Hypothalamus (tissue), 51 donors: ENCODE measurements around the gene B4GALT2.

Experiments
- DNase-seq, 51 donors: peaks; one replicate each; lab custom pipeline; 2025; lab: John Stamatoyannopoulos, UW

The B4GALT2 gene

GRCh38 chr1:43997295-43997999 is 18.4 kb downstream of the B4GALT2 start:
- DNase-seq: no peak

- DNase-seq: no peak
Observed at GRCh38 chr1:43998000-43998378, 19.0 kb downstream of the B4GALT2 start.

GRCh38 chr1:43999455-43999854 is 20.4 kb downstream of the B4GALT2 start:
- peak in 17 of 51 donors; percentile 10 to 47 (median 27) for DNase-seq

- no peak for DNase-seq
Observed at GRCh38 chr1:44000122-44000665, 21.2 kb downstream of the B4GALT2 start.

- DNase-seq: no peak
Observed at GRCh38 chr1:44002165-44002564, 23.2 kb downstream of the B4GALT2 start.

- no peak for DNase-seq
Observed at GRCh38 chr1:44002606-44003157, 23.7 kb downstream of the B4GALT2 start.

GRCh38 chr1:44008259-44008658 is 29.2 kb downstream of the B4GALT2 start:
- DNase-seq: no peak

GRCh38 chr1:44010935-44011471 is 32.0 kb downstream of the B4GALT2 start:
- peak in 50 of 51 donors; percentile 13 to 94 (median 82) for DNase-seq

- DNase-seq: peak in 1 of 51 donors; percentile 28
Observed at GRCh38 chr1:44012404-44012803, 33.4 kb downstream of the B4GALT2 start.

- peak in 16 of 51 donors; percentile 11 to 63 (median 42) for DNase-seq
Observed at GRCh38 chr1:44012941-44013609, 34.1 kb downstream of the B4GALT2 start.

- peak in 20 of 51 donors; percentile 20 to 73 (median 36) for DNase-seq
Observed at GRCh38 chr1:44013949-44014348, 34.9 kb downstream of the B4GALT2 start.

GRCh38 chr1:44014365-44015104 is 35.5 kb downstream of the B4GALT2 start:
- peak in 7 of 51 donors; percentile 26 to 72 (median 43) for DNase-seq

- peak in 8 of 51 donors; percentile 15 to 41 (median 22) for DNase-seq
Observed at GRCh38 chr1:44015206-44015605, 36.2 kb downstream of the B4GALT2 start.

- DNase-seq: peak in 30 of 51 donors; percentile 28 to 76 (median 54)
Observed at GRCh38 chr1:44016041-44016889, 37.3 kb downstream of the B4GALT2 start.

GRCh38 chr1:44016890-44017400 is 37.9 kb downstream of the B4GALT2 start:
- peak in 27 of 51 donors; percentile 34 to 72 (median 48) for DNase-seq

- peak in 37 of 51 donors; percentile 25 to 81 (median 59) for DNase-seq
Observed at GRCh38 chr1:44019466-44019948, 40.5 kb downstream of the B4GALT2 start.

- no peak for DNase-seq
Observed at GRCh38 chr1:44020464-44020863, 41.5 kb downstream of the B4GALT2 start.

- peak in 10 of 51 donors; percentile 16 to 43 (median 31) for DNase-seq
Observed at GRCh38 chr1:44021156-44021555, 42.1 kb downstream of the B4GALT2 start.
